ENCODE measurements around the gene TSHZ2.

DNA sequence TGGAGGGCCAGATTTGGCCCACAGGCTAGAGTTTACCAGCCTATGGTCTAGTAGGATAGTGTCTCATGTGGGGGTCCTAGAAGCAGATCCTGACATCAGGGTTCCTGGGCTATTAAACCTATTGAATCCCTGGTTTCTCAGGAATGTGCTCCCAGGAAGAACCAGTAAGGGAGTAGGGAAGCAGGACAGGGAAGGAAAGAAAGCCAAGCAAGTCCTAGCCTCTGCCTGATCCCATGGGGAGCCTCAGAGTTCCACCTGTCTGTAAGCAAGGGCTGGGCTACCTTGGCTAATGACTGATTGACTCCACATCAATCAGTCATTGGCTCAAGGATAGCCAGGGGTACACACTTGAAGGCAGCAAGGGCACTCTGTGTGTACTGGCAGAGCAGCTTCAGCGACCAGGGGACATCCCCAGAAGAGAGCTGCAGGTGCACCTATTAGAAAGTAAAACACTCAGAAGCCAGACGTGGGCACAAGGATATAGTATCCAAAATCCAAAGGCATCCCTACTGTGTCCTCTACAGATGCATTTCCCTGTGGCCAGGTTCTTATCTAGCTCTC is 309.5 kb downstream of the TSHZ2 start:
- TF ChIP-seq, protein P1, sequence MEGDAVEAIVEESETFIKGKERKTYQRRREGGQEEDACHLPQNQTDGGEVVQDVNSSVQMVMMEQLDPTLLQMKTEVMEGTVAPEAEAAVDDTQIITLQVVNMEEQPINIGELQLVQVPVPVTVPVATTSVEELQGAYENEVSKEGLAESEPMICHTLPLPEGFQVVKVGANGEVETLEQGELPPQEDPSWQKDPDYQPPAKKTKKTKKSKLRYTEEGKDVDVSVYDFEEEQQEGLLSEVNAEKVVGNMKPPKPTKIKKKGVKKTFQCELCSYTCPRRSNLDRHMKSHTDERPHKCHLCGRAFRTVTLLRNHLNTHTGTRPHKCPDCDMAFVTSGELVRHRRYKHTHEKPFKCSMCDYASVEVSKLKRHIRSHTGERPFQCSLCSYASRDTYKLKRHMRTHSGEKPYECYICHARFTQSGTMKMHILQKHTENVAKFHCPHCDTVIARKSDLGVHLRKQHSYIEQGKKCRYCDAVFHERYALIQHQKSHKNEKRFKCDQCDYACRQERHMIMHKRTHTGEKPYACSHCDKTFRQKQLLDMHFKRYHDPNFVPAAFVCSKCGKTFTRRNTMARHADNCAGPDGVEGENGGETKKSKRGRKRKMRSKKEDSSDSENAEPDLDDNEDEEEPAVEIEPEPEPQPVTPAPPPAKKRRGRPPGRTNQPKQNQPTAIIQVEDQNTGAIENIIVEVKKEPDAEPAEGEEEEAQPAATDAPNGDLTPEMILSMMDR (IDR thresholded peaks at IDR 0.05), result no peak
- no peak for TF ChIP-seq POLR2A (IDR thresholded peaks at IDR 0.05)
